IPS-NIHi7 (cell line): Measurements from ENCODE around the gene INTS15.
"Not testable (repeated sequence)": the region's sequence is repeated elsewhere in the genome, so short reads cannot be mapped to it uniquely, and the experiment has no call there.

Experiments used
- DNase-seq: peaks from one replicate; pipeline ENCODE4 v3.0.0; 2012; ENCODE audit warnings: mixed read lengths; ENCODE audit errors: extremely low spot score

INTS15 gene

DNA sequence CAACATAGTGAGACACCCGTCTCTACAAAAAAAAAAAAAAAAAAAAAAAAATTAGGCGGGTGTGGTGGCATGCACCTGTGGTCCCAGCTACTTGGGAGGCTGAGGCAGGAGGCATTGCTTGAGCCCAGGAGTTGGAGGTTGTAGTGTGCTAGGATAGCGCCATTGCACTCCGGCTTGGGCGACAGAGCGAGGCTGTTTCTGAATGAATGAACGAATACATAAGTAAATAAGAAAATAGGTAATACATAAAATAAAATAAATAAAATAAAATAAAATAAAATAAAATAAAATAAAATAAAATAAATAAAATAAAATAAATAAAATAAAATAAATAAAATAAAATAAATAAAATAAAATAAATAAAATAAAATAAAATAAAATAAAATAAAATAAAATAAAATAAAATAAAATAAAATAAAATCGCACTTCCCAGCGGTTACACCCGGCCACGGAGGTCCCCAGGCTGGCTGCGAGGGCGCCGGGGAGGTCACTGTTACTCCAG lies 12.9 kb upstream of the INTS15 start:
- not testable (repeated sequence) for DNase-seq

GRCh38 chr7:6577369-6578113 lies 12.3 kb upstream of the INTS15 start, which contains the start of gene ZDHHC4:
TSS of gene ZDHHC4 (plus strand) at chr7:6577454. CDS start at chr7:6580562, 3,108 bp downstream.
- DNase-seq: peak; percentile 96

DNA sequence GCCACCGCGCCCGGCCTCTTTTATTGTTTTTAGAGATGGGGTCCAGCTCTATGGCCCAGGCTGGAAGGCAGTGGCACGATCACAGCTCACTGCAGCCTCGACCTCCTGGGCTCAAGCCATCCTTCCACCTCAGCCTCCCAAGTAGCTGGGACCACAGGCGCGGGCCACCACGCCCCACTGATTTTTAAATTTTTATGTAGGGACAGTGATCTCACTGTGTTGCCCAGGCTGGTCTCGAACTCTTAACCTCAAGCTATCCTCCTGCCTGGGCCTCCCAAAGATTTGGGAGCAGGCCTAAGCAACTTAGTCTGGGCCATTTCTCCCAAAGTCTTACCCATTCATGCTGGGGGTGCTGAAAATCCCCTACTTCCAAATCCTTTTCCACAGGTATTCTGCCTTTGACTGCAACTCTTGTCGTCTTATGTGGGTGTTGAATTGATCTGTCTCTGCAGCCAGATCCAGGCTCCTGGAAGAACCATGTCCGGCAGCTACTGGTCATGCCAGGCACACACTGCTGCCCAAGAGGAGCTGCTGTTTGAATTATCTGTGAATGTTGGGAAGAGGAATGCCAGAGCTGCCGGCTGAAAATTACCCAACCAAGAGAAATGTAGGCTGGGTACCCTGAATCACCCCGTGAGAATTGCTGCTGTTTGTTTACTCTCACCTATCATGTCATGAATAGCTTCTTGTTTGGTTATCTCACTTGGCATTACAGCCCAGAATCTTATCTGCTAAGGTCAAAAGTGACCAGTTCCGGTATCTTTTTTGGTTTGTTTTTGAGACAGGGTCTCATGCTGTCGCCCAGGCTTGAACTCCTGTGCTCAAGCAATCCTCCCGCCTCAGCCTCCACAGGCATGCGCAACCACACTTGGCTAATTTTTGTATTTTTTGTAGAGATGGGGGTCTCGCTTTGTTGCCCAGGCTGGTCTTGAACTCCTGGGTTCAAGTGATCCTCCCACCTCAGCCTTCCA lies 11.4 kb upstream of the INTS15 start:
- no peak for DNase-seq

DNA sequence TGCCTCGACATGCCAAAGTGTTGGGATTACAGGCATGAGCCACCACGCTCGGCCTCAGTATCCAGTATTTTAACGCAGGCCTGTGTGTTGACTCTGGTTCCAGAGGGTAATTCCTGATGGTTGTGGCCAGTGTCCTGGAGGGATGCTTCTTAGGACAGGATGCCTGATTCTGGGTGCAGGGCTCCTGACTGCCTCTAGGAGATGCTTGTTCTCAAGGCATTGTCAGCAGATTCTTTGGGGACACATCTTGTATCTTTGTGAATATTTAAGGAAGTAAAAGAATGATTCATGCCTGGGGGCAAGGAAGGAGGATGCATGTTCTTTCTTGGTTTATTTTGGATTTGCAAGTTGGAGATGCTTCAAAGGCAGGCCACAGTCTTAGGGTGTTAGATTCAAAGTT lies 10.4 kb upstream of the INTS15 start:
- no peak for DNase-seq

DNA sequence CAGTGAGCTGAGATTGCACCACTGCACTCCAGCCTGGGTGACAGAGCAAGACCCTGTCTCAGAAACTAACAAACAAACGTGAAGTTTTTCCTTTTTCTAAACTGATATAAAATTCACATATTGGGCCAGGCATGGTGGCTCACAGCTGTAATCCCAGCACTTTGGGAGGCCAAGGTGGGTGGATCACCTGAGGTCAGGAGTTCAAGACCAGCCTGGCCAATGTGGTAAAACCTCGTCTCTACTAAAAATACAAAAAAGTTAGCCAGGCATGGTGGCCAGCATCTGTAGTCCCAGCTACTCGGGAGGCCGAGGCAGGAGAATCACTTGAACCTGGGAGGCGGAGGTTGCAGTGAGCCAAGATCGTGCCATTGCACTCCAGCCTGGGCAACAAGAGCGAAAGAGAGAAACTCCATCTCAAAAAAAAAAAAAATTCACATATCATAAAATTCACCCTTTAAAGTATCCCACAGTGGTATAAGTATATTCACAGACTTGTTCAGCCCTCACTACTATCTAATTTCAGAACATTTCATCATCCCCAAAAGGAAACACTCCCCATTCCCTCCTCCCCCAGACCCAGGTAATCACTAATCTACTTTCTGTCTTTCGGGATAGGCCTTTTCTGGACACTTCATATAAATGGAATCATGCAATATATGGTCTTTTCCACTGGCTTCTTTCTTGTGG lies 3.9 kb upstream of the INTS15 start:
- not testable (repeated sequence) for DNase-seq

DNA sequence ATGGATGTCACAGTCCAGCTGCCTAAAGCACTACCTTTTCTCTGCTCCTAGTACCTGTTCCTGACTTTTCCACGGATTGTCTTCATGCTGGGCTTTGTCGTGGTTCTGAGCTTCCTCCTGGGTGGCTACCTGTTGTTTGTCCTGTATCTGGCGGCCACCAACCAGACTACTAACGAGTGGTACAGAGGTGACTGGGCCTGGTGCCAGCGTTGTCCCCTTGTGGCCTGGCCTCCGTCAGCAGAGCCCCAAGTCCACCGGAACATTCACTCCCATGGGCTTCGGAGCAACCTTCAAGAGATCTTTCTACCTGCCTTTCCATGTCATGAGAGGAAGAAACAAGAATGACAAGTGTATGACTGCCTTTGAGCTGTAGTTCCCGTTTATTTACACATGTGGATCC lies 1.3 kb upstream of the INTS15 start:
- DNase-seq: no peak

DNA sequence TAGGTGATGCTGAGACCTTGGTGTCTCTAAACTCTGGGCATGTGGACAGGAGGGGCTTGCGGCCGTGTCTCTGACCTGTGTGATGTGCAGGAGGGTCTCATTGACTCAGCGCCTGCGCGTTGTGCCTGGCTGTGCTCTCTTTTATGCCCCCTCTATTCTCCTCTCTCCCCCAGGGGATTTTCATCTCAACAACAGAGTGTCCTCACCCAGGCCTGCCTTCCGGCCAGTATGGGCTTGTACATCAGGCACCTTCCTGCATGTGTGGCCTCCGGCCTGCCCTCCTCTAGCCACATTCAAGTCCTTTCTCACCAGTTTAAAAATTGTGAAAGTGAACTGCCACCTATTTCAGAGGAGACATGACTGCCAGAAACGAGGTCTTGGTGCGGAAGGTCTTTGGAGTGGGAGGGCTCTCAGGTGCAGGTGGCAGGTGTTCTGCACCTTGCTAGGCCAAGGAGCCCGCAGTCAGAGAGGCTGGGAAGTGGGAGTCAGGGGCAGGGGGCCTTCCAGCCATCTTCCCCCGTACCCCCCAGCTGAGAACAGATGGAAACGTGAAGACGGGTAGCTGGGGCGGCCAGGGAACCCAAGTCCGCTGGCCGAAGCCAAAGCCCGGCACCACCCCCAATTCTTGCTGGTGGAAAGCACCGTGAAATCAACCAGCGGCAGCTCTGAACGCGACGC lies 531 bp upstream of the INTS15 start:
- DNase-seq: no peak

- DNase-seq: no peak
Measured at GRCh38 chr7:6590645-6591110, 857 bp downstream of the INTS15 start.

DNA sequence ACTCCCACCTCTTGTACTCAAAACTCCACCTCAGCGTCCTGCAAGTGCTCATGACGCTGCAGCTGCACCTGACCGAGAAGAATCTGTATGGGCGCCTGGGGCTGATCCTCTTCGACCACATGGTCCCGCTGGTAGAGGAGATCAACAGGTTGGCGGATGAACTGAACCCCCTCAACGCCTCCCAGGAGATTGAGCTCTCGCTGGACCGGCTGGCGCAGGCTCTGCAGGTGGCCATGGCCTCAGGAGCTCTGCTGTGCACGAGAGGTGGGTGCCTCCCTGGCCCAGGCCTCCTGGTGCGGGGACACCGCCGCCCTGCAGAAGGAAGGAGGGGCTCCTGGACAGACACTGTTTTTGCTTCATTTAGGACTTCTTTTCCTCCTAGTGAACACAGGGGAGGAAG lies 10.3 kb downstream of the INTS15 start:
- no peak for DNase-seq

GRCh38 chr7:6604458-6604857 lies 14.6 kb downstream of the INTS15 start:
- DNase-seq: no peak

GRCh38 chr7:6606866-6607583 lies 17.2 kb downstream of the INTS15 start:
- DNase-seq: no peak

GRCh38 chr7:6607651-6608051 lies 17.8 kb downstream of the INTS15 start:
- no peak for DNase-seq

GRCh38 chr7:6608081-6608480 lies 18.3 kb downstream of the INTS15 start:
- DNase-seq: no peak

DNA sequence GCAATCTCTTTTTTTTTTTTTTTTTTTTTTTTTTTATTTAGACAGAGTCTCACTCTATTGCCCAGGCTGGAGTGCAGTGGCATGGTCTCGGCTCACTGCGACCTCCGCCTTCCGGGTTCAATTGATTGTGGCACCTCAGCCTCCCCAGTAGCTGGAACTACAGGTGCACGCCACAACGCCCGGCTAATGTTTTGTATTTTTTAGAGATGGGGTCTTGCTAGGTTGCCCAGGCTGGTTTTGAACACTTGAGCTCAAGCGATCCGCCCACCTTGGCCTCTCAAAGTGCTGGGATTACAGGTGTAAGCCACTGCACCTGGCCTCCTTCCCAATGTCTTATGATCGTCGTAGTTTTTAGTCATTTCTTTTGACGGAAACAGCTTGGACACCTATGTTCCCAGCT lies 19.0 kb downstream of the INTS15 start:
- DNase-seq: no peak

DNA sequence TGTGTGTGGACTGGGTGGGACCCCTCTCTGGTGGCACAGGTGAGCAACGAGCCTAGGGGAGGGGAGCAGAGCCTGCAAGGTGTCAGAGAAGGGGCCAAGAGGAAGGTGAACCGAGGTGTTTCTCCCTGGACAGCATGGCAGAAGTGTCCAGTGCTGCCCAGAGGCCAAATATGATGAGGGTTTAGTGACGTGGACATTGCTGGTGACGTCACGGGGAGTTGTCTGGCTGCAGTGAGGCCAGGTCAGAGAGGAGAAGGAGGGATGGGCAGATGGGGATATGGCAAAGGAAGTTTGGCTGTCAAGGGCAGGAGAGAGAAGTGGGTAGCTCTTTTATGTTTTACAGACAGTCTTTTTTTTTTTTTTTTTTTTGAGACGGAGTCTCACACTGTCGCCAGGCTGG lies 23.0 kb downstream of the INTS15 start:
- DNase-seq: no peak

GRCh38 chr7:6613706-6614105 lies 23.9 kb downstream of the INTS15 start:
- no peak for DNase-seq

- peak; percentile 74 for DNase-seq
Measured at GRCh38 chr7:6614953-6615722, 25.3 kb downstream of the INTS15 start, which contains the start of gene ZNF853. TSS of gene ZNF853 (plus strand) at chr7:6615610. CDS start at chr7:6616175, 565 bp downstream.

GRCh38 chr7:6615723-6616555 lies 26.1 kb downstream of the INTS15 start:
- DNase-seq: peak; percentile 59
